HFF-Myc (cell line): ENCODE data around the gene GPC5.

ENCODE experiments used
- DNase-seq: peaks from one replicate; pipeline ENCODE4 v3.0.0-alpha.2; 2011; ENCODE audit warnings: low read depth; ENCODE audit errors: extremely low read depth
- H3K4me3 ChIP-seq: replicated peaks from 2 replicates; pipeline ENCODE4 v1.5.1; 2011; ENCODE audit warnings: low read depth, mild to moderate bottlenecking, control low read depth, low read length
- CTCF ChIP-seq: IDR thresholded peaks from 2 replicates; pipeline ENCODE4 v1.5.1; 2012; ENCODE audit warnings: mild to moderate bottlenecking, low read depth, low read length, control low read depth; ENCODE audit errors: missing control alignments

The GPC5 gene

GRCh38 chr13:92297971-92298942 is 899.8 kb downstream of the GPC5 start:
- DNase-seq = no peak
- TF ChIP-seq CTCF = no peak
- H3K4me3 ChIP-seq = no peak overlapping the region

GRCh38 chr13:92300651-92301050 is 902.2 kb downstream of the GPC5 start:
- no peak overlapping the region for H3K4me3 ChIP-seq
- no peak for TF ChIP-seq CTCF
- no peak for DNase-seq

DNA sequence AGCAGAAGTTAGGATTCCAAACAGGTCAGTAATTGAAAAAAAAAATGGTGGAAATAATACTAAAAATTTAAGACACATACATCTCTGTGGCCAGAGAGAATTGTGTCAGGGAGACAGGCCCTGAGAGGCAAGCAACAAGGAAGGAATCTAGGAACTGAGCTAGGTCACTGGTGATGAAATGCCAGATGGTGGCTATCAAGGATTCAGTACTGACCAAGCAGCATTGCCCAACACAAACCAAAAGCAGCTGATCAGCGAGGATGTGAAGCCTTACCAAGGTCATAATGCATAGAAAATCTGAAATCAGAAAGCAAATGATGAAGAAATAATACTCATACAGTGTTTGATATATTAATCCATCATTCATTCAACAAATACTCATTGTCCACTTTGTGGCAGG is 905.0 kb downstream of the GPC5 start:
- H3K4me3 ChIP-seq = no peak overlapping the region
- TF ChIP-seq CTCF = no peak
- no peak for DNase-seq

DNA sequence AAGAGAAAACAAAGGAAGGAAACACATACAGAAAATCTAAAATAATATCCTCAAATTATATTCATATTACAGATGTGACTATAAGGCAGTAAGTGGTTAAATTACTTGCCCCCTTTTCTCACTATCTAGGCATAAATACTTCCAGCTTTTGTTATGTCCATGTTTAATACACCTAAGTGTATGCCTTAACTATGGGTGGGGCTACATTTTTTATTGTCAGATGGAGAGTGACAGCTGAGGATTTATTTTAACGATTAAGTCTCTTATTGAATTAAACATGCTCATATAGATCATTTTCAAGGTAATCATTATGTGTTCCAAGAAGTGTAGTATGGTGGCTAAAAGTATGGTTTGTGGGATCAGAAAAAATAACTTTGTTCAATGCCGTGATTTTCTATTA is 909.3 kb downstream of the GPC5 start:
- no peak for DNase-seq
- no peak overlapping the region for H3K4me3 ChIP-seq
- no peak for TF ChIP-seq CTCF

- no peak for TF ChIP-seq CTCF
- no peak for DNase-seq
- H3K4me3 ChIP-seq = no peak overlapping the region
These were observed 914.4 kb downstream of the GPC5 start for GRCh38 chr13:92312823-92313222.

GRCh38 chr13:92313382-92313781 is 915.0 kb downstream of the GPC5 start:
- TF ChIP-seq CTCF = no peak
- no peak overlapping the region for H3K4me3 ChIP-seq
- no peak for DNase-seq

DNA sequence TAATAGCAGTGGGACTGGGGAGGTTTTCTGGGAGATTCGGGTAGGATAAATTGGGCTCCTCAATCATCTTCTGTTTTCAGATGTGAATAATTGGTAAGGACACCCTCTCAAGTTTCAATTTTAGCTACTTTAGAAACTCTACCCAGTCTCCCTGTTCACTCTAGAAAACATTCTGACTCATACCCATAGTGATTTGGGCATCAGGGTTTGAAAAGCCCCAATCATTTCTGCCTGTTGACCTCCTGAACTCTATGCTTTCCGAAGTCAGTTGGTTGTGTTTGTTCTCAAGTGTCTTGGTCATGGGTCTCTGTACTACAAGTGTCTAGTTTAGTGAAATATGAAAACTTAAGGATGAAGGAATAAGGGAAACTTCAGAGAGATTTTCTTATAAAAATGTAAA is 916.8 kb downstream of the GPC5 start:
- H3K4me3 ChIP-seq = no peak overlapping the region
- no peak for TF ChIP-seq CTCF
- DNase-seq = no peak
